Hepatocyte (in vitro differentiated cells): Measurements from ENCODE around the gene MUC5AC. TPM values are rescaled to one million over a fixed set of nuclear protein-coding genes. Genes with fewer than 3 reads are reported as not detected.

Source experiments
- DNase-seq: peaks from one replicate; pipeline ENCODE4 v3.0.0-alpha.2; 2016; ENCODE audit warnings: low spot score
- H2AFZ ChIP-seq: fragments of 200-600 bp; sonication (generic); 2 replicates; pipeline ENCODE4 v1.6.0; 2016; ENCODE audit warnings: antibody characterized with exemption, mild to moderate bottlenecking
- H3K27ac ChIP-seq: fragments of 200-600 bp; sonication (generic); 2 replicates; pipeline ENCODE4 v1.5.1; 2016; ENCODE audit warnings: mild to moderate bottlenecking
- H3K27me3 ChIP-seq: fragments of 200-600 bp; sonication (generic); 2 replicates; pipeline ENCODE4 v1.6.1; 2016
- H3K36me3 ChIP-seq: fragments of 200-600 bp; sonication (generic); replicated peaks from 2 replicates; pipeline ENCODE4 v1.5.1; 2016; ENCODE audit warnings: low read depth; ENCODE audit not compliant: insufficient read depth
- H3K4me1 ChIP-seq: fragments of 200-600 bp; sonication (generic); 2 replicates; pipeline ENCODE4 v1.5.1; 2016; ENCODE audit warnings: mild to moderate bottlenecking, moderate library complexity; ENCODE audit not compliant: insufficient read depth
- H3K4me2 ChIP-seq: fragments of 200-600 bp; sonication (generic); 2 replicates; pipeline ENCODE4 v1.6.0; 2016
- H3K4me3 ChIP-seq: fragments of 200-600 bp; sonication (generic); 2 replicates; pipeline ENCODE4 v1.5.1; 2016; ENCODE audit warnings: mild to moderate bottlenecking
- H3K79me2 ChIP-seq: fragments of 200-600 bp; sonication (generic); 2 replicates; pipeline ENCODE4 v1.6.0; 2017; ENCODE audit warnings: mild to moderate bottlenecking
- H3K9me2 ChIP-seq: fragments of 200-600 bp; sonication (generic); replicated peaks from 2 replicates; pipeline ENCODE4 v1.6.0; 2017; ENCODE audit warnings: mild to moderate bottlenecking; ENCODE audit not compliant: insufficient read depth
- H3K9me3 ChIP-seq: fragments of 200-600 bp; sonication (generic); 2 replicates; pipeline ENCODE4 v1.5.1; 2016; ENCODE audit warnings: low read depth, mild to moderate bottlenecking
- H4K20me1 ChIP-seq: fragments of 200-600 bp; sonication (generic); 2 replicates; pipeline ENCODE4 v1.6.0; 2016; ENCODE audit warnings: mild to moderate bottlenecking; ENCODE audit not compliant: insufficient read depth, poor library complexity, severe bottlenecking
- CTCF ChIP-seq: fragments of 200-600 bp; sonication (generic); IDR thresholded peaks from 2 replicates; pipeline ENCODE4 v1.5.1; 2016; ENCODE audit warnings: antibody characterized with exemption, mild to moderate bottlenecking; ENCODE audit not compliant: poor library complexity
- EZH2 ChIP-seq: fragments of 200-600 bp; sonication (generic); IDR thresholded peaks from 2 replicates; pipeline ENCODE4 v1.6.1; 2016; ENCODE audit warnings: antibody characterized with exemption, mild to moderate bottlenecking, borderline replicate concordance
- EZH2phosphoT487 ChIP-seq: fragments of 200-600 bp; sonication (generic); IDR thresholded peaks from one replicate; pipeline ENCODE4 v1.6.1; 2018; ENCODE audit warnings: antibody characterized with exemption, mild to moderate bottlenecking, low read depth, moderate library complexity; ENCODE audit not compliant: unreplicated experiment, severe bottlenecking
- WGBS: methylation state at CpG from one replicate; pipeline ENCODE4 v1.1.6; 2016; ENCODE audit warnings: low lambda C conversion rate; ENCODE audit errors: missing lambda C conversion rate; 5-methylcytosine and 5-hydroxymethylcytosine counted together
- polyA plus RNA-seq: library from polyadenylated mRNA; unstranded; fragments of >200 nt; fragmentation: Nextera tagmentation; extraction: Ambion mirVana; gene quantifications from 2 replicates; pipeline ENCODE4 v1.2.1, GENCODE V29; 2016
- total RNA-seq: library from RNA; depleted of rRNA; stranded (reverse); fragments of >200 nt; gene quantifications from 2 replicates; pipeline ENCODE4 v1.2.3, GENCODE V29; 2014

The MUC5AC gene
- total and polyA plus RNA-seq, 2 experiments from 2014 or later: 0.07 to 0.08 TPM

GRCh38 chr11:1207401-1208143, 49.8 kb downstream of the MUC5AC start:
- Histone ChIP-seq H3K9me3 (no peaks in the 10 kb centered on the region), H3K79me2 (no peaks in the 10 kb centered on the region), H2AFZ (no peak overlapping the region), H3K27ac (no peak overlapping the region), H3K27me3 (no peaks in the 10 kb centered on the region), H3K9me2 (no peaks in the 10 kb centered on the region), H3K36me3 (no peaks in the 10 kb centered on the region), H3K4me3 (no peak overlapping the region), H3K4me1 (no peaks in the 10 kb centered on the region), H4K20me1 (no peaks in the 10 kb centered on the region), H3K4me2 (no peak overlapping the region)
- DNase-seq: no peak
- WGBS: 90% methylated on average over 34 of the region's 34 CpGs
- no peak for TF ChIP-seq CTCF
- TF ChIP-seq EZH2: no peak
- no peak for TF ChIP-seq EZH2phosphoT487

- 85% methylated on average over 6 of the region's 6 CpGs for WGBS
- TF ChIP-seq CTCF: no peak
- no peak overlapping the region for H3K4me2 ChIP-seq
Measured at GRCh38 chr11:1208144-1208393, 50.3 kb downstream of the MUC5AC start.

GRCh38 chr11:1208394-1209261, 50.9 kb downstream of the MUC5AC start:
- no peak for DNase-seq
- TF ChIP-seq CTCF (no peak), EZH2phosphoT487 (no peak), EZH2 (no peak)
- H3K27ac ChIP-seq: no peak overlapping the region
- WGBS: 96% methylated on average over 33 of the region's 39 CpGs
- no peaks in the 10 kb centered on the region for H3K4me1 ChIP-seq
- no peak overlapping the region for H2AFZ ChIP-seq
- H3K4me3 ChIP-seq: no peak overlapping the region
- no peak overlapping the region for H3K4me2 ChIP-seq
- no peaks in the 10 kb centered on the region for H3K79me2 ChIP-seq
- no peaks in the 10 kb centered on the region for H3K27me3 ChIP-seq
- no peaks in the 10 kb centered on the region for H3K9me3 ChIP-seq
- no peaks in the 10 kb centered on the region for H4K20me1 ChIP-seq
- no peaks in the 10 kb centered on the region for H3K36me3 ChIP-seq
- no peaks in the 10 kb centered on the region for H3K9me2 ChIP-seq

More at GRCh38 chr11:1208144-1208393, 50.3 kb downstream of the MUC5AC start:
- no peak overlapping the region for H3K27ac ChIP-seq
- no peak overlapping the region for H2AFZ ChIP-seq
- no peak overlapping the region for H3K4me3 ChIP-seq
- no peaks in the 10 kb centered on the region for H3K36me3 ChIP-seq
- no peak for DNase-seq
- no peaks in the 10 kb centered on the region for H3K9me3 ChIP-seq
- H3K27me3 ChIP-seq: no peaks in the 10 kb centered on the region
- H3K4me1 ChIP-seq: no peaks in the 10 kb centered on the region
- H4K20me1 ChIP-seq: no peaks in the 10 kb centered on the region
- H3K9me2 ChIP-seq: no peaks in the 10 kb centered on the region
- no peaks in the 10 kb centered on the region for H3K79me2 ChIP-seq
